Neural cell (in vitro differentiated cells): ENCODE measurements around the gene LRRFIP2.

Source experiments
- CTCF ChIP-seq: fragments of 450-650 bp; IDR thresholded peaks from 2 replicates; pipeline ENCODE4 v1.5.1; 2014; ENCODE audit warnings: antibody characterized with exemption, mild to moderate bottlenecking, moderate library complexity; ENCODE audit not compliant: poor library complexity, severe bottlenecking
- EZH2 ChIP-seq: fragments of 200-600, 300-800 bp; shearing (Covaris generic), sonication (generic); IDR thresholded peaks from 2 replicates; pipeline ENCODE4 v1.6.1; 2014; ENCODE audit warnings: antibody characterized with exemption, low read length, borderline replicate concordance, mild to moderate bottlenecking; ENCODE audit not compliant: insufficient read depth, poor library complexity, severe bottlenecking
- REST ChIP-seq: IDR thresholded peaks from 2 replicates; pipeline ENCODE4 v1.6.1; 2012; ENCODE audit warnings: borderline replicate concordance
- SMC3 ChIP-seq: fragments of 450-650 bp; conservative IDR thresholded peaks from 2 replicates; pipeline ENCODE4 v1.6.1; 2014; ENCODE audit warnings: antibody characterized with exemption, mild to moderate bottlenecking, moderate library complexity; ENCODE audit not compliant: poor library complexity
- TAF1 ChIP-seq: IDR thresholded peaks from 2 replicates; pipeline ENCODE4 v1.6.1; 2012; ENCODE audit warnings: low read depth

- TF ChIP-seq REST = no peak
- no peak for TF ChIP-seq SMC3
- no peak for TF ChIP-seq CTCF
- no peak for TF ChIP-seq TAF1
- TF ChIP-seq EZH2 = no peak
These were observed 36.9 kb downstream of the LRRFIP2 start for GRCh38 chr3:37137516-37137915.
